DMS53 treated with DMSO at 0.1 percent for 48 hours (cell line): ENCODE data around the gene SNRPD2.
"Not testable (repeated sequence)": the region's sequence is repeated elsewhere in the genome, so short reads cannot be mapped to it uniquely, and the experiment has no call there.

Source experiments
- DNase-seq: peaks from one replicate; lab custom pipeline; 2025; ENCODE audit not compliant: unreplicated experiment; lab: John Stamatoyannopoulos, UW

Gene SNRPD2

DNA sequence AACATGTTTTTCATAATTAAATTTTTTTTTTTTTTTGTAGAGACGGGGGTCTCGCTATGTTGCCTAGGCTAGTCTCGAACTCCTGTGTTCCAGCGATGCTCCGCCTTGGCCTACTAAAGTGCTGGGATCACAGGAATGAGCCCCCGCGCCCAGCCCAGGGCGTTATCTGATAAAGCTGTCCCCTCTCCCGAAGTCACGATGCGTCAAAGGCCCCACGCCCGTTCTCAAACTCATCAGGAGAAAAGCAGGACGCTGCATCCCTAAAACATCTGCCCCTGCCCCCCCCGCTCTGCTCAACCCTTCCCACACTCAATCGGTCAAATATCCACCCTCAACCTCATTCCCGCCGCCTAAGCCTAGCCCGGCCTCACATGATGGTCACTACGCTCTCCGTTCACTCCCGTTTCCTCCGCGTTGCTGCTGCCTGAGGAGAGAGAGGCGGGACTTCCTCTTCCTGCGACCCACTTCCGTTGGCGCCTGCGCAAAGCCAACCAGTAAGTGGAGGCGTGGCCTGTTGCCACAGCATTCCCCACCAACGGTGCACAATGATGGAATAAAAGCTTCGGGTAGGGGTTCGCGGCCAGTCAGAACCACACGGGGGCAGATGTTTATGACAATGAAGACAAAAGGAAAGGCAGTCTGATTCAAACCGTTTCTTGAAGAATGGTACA lies at the start of gene SNRPD2:
SNRPD2 (minus strand) TSS at position 438 of the 671 bp plus-strand sequence; CDS start at position 373, 65 bp downstream.
- peak; percentile 97 for DNase-seq

DNA sequence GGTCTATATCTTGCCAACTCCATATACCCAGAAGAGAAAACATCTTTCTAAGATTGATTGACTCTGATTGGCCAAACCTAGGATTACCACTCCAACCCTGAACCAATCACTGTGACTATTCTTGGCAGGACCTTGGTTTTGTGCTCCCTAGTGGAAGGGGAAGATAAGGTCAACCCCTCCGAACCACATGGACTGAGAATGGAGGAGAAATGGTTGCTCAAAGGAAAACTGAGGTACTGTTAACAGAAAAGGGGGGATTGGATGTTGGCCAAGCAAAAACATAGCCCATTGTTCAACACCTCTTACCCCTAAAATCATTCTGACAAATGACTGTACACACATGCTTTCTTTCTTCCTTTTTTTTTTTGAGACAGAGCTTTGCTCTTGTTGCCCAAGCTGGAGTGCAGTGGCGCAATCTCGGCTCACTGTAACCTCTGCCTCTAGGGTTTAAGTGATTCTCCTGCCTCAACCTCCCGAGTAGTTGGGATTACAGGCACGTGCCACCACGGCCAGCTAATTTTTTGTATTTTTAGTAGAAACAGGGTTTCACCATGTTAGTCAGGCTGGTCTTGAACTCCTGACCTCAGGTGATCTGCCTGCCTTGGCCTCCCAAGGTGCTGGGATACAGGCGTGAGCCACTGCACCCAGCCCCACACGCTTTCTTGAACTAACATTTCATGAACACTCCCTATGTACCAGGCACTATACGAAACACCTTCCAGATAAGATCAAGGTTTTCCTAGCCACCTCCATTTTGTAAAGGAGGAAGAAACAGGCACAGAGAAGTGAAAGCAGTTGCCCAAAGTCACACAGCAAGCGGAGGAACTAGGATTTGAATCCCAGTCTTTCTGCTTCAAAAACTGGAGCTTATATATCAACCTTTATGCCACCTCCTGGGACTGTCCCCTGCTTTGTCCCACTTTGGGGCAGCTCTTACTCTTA lies 48.0 kb upstream of the SNRPD2 start:
- no peak for DNase-seq

DNA sequence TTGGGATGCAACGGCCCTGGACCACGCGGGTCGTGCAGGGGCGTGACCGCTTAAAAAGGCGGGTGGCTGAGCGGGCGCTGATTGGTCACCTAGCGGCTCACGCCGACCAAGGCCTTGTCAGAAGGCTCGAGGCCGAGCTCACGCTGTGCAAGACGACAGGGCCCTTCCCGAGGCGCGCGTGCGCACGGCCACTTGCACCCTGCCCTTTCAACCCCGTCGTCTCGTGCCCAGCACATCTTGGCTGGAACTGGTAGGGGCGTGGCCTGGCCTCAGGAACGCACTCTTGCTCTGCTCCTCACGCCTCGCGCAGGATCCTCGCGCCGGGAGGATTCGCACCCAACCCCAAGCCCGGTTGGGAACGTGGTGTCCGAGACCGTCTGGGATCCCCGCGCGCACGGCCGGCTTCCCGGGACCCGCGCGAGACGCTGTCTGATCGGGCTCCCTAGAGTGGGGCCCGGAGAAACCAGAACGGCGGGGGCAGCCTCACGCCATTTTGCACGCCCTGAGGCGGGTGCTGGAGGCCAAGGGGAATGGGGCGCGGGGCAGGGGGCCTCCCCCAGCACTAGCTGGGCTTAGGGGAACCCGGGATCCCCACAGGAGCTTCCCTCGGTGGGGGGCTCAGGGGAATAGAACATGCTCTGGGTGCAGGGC lies 41.5 kb upstream of the SNRPD2 start, which contains the start of gene MEIOSIN:
MEIOSIN (plus strand) TSS at position 280 of the 651 bp plus-strand sequence. CDS start 1,938 bp downstream, outside the sequence.
- no peak for DNase-seq

DNA sequence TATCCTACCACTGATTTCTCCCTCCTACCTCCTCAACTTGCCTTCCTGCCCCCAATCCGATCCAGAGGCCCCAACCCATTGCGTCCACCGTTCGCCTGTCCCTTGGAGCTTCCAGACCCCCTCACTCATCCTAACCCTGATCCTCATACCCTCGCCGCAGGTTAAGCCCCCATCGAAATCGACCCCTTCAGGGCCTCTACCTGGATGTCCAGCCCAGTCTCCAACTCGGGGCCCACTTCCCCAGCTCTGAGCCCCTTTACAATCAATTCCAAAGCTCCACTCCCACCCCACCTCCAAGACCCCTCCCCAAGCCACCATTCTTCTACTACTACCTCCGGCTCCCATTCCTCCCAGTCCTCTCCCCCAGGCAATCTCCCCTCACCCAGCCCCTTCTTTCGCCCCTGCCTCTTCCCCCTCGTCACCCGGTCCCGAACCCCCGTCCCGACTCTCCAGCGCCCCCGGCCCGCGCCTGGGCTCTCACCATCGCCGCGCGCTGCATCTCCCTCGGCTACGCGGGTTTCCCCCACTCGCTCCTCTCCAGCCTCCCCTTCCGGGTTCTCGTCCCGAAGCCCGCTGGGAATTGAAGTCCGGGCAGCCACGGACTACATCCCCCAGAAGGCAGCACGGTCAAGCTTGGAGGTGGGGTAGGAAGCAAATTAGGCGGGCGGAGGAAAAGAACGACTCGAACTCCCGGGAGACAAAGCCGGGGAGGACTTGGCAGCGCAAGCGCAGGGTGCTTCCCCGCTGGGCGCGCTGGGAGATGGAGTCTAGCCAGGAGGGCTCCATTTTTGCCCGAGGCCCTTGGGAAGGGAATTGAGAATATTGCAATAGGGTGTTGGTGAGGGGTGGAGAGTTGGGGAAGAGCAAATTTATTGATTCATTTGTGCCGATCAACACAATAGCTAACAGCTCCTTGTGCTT lies 38.9 kb upstream of the SNRPD2 start, which contains the start of gene FBXO46:
FBXO46 (minus strand) TSS at position 529 of the 921 bp plus-strand sequence. CDS start 17,401 bp downstream, outside the sequence.
- DNase-seq = peak; percentile 97

DNA sequence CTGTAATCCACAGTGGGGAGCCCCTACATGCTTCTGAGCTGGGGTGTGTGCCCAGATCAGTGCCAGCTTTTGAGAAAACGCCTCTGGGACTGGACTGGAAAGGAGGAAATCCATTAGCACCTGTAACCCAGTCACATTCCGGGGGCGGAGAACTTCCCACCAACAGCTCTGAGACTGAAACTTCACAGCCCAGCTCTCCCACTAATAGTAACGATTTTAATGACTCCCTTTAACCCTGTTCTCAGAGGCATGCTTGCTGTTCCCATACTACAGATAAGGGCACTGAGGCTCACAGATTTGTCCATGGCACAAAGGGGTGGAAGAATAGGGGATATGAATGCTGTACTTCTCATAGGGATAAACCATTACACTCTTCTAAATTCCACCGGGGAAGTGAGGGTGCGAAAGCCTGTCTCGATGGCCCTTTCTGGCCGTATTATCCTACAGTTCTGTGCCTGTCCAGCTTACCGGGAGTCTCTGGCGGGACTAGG lies 38.1 kb upstream of the SNRPD2 start:
- no peak for DNase-seq

DNA sequence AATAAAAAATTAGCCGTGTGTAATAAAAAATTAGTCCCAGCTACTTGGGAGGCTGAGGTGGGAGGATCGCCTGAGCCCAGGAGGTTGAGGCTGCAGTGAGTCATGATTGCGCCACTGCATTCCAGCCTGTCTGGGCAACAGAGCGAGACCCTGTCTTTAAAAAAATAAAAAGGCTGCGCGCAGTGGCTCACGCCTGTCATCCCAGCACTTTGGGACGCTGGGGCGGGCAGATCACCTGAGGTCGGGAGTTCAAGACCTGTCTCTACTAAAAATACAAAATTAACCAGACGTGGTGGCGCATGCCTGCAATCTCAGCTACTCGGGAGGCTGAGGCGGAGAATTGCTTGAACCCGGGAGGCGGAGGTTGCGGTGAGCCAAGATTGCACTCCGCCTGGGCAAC lies 36.9 kb upstream of the SNRPD2 start:
- DNase-seq = not testable (repeated sequence)

DNA sequence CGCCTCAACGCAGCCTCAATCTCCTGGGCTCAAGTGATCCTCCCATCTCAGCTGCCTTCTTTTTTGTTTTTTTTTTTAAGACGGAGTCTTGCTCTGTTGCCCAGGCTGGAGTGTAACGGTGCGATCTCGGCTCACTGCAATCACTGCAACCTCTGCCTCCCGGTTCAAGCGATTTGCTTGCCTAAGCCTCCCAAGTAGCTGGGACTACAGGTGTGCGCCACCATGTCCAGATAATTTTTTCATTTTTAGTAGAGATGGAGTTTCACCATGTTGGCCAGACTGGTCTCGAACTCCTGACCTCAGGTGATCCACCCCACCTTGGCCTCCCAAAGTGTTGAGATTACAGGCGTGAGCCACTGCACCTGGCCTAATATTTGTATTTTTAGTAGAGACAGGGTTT lies 28.3 kb upstream of the SNRPD2 start:
- DNase-seq = not testable (repeated sequence)

DNA sequence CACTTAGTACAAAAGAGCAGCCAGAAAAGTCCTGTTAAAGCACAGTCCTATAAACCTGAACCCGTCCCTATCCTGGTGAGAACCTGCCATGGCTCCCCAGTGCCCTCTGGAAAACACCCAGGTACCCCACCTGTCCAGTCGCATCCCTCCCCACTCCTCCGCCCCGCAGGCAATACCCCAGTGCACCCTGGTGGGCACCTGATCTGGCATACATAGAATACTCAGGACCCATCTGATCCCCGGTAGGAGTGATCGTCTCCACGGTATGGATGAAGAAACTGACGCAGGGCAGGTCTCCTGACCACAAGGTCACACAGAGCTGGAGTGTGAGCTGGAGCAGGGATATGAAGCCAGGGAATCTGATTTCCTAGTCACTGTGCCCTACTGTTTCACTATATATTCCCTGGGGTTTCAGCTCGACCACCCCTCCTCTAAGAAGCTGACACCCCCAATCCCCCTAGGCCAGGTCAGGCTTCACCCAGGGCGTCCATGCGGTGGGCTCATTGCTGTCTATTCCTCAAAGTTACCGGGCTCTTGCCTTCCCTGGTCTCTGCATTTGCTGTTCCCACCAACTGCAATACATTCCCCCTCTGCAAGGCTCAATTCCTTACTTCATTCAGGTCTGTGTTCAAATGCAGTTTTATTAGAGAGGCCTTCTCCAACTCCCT lies 26.4 kb upstream of the SNRPD2 start:
- DNase-seq = no peak

DNA sequence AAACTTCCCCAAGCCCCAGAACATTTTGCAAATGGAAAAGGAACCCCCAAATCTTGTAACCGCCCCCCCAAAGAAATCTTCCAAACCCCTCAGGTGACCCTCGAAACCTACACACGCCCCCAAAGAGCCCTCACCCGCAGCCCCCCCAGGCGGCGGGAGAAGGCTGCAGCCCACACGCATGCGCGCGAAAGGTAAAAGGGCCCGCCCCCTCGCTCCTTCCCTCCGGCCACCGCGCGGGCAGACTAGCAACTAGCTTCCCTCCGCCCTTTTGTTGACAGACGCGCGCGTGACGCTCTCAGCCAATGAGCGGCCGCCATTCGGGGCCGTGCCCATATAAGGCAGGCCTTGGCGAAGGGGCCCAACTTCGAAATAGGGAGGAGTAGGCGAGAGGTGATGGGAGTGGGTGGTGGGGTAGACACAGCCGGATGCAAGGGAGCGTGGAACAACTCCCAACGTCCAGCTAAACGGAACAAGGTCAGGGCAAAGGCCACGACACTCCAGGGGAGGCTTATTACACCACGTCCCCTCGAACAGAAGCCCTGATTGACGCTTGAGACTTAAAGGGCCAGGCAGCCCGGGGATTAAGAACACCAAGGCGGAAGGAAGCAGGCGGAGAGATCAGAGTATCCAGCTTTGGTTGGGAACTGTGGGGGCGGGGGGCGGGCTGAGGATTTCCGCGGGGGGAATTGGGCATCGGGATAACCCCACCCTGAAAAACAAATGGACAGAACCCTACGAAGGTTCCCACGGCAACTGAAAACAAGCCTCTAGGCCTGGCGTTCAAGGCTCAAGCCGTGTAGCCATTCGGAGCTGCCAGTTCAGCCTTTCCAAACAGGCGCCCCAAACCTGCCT lies 25.6 kb upstream of the SNRPD2 start:
- peak; percentile 98 for DNase-seq

DNA sequence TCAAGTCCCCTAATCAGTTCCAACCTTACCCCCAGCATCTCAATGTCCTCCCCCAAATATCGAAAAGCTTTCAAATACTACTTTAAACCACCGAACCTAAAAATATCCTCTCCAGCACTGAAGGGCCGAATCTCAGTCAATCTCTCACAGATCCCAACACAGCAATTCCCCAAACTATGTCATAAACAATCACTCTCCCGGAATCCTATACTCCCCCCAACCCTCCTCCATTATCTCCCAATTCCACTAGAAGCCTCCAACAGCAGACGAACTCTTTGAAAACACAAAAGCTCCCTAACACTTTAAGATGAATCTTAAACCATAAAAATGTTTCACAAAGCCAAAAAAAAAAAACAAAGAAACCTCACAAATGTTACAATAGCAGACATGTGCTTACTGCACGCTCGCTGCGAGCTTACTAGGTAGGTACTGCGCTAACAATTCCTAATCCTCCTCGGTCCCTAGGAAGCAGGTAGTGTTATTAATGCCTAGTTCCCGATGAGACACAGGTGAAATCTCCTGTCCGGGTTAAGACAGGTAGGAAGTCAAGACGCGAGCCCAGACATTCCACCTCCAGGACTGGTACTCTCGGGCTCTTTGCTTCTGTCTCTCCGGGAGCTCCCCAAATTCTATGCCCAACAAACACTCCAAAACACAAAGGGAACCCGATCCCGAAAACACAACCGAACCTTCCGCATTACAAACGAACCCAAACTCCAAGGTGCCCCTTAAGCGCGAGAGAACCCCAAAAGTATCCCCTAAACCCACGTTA lies 24.8 kb upstream of the SNRPD2 start:
- DNase-seq = peak; percentile 17

DNA sequence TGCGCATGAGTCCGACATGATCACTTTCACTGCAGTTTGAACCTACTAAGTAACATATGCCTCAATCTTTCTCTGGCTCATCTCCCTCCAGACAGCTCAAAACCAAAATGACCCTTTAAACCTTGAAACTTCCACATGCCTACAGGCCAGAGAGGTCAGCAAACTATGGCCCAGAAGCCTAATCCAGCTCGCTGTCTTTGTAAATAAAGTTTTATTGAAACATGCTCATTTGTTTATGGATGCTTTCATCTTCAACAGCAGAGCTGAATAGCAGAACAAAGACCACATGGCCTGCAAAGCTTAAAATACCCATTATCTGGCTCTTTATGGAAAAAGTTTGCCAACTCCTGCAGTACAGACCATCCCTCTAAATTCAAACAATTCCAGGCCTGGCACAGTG lies 23.4 kb upstream of the SNRPD2 start:
- no peak for DNase-seq

DNA sequence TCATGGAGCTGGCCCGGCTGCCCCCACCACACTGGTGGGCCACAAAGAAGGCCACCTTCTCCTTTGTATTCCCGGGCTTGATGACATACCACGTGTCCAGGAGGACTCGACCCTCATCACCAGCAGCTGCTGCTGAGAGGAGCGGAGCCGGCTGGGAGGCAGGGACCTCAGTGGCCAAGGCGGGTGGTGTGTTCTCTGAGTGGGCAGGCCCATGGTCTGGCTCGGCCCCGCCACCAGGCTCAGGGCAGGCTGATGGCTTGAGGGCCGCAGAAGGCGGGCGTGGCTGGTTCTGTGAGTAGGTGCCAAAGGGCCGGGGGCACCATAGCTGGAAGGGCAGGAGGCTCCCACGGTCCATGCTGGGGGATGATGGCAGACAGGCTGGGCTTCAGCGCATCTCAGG lies 21.4 kb upstream of the SNRPD2 start:
- DNase-seq = no peak

DNA sequence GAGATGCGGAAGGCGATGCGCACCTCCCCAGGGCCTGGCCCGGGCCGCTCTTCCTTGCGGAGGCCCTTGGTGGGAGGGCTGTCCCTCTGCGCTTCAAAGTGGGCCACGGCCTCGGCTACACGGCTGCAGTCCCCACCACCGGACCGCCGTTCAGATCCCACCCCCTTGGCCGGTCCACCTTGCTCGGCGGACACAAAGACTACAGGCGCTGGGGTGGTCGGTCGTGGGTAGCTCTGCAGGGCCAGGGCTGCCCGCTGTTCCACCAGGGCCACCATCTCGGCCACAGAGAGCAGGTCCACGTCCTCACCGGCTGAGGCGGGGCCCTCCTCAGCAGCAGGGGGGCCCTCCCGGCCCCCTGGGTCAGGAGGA lies 20.9 kb upstream of the SNRPD2 start:
- DNase-seq = no peak

DNA sequence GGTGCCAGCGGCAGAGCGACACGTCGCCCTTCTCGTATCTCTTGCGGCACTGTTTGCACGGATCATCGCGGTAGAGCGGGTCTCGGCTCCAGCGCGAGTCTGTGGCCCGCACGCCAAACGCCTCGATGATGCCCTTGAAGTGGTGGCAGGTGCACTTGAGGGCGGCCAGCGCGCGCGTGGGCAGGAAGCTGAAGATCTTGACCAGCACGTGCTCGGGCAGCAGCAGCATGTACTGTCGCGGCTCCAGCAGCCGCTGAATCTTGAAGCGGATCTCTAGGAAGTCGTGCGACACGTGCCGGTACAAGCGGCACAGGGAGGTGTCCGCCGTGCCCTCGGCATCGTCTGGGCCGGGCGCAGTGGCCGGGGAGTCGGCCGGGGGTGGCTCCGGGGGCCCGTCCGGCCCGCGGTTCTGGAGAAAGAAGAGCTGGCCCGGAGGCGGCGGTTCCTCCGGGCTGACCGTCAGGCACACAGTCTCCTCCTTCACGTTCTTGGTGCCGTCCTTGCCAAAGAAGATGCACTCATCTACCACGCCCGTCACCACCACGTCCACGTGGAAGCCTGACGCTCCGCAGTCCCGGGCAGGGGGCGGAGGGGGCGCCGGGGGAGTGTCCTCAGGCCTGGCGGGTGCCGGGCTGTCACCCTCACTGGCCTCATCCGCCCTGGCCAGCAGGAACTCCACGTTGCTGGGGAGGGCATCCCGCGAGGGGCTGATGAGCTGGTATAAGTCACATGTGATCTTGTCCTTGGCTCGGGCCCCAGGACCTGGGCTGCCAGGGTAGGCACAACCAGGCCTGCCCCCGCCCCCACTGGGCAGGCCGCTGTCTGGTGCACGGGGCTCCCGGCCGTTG lies 20.3 kb upstream of the SNRPD2 start:
- DNase-seq = no peak

DNA sequence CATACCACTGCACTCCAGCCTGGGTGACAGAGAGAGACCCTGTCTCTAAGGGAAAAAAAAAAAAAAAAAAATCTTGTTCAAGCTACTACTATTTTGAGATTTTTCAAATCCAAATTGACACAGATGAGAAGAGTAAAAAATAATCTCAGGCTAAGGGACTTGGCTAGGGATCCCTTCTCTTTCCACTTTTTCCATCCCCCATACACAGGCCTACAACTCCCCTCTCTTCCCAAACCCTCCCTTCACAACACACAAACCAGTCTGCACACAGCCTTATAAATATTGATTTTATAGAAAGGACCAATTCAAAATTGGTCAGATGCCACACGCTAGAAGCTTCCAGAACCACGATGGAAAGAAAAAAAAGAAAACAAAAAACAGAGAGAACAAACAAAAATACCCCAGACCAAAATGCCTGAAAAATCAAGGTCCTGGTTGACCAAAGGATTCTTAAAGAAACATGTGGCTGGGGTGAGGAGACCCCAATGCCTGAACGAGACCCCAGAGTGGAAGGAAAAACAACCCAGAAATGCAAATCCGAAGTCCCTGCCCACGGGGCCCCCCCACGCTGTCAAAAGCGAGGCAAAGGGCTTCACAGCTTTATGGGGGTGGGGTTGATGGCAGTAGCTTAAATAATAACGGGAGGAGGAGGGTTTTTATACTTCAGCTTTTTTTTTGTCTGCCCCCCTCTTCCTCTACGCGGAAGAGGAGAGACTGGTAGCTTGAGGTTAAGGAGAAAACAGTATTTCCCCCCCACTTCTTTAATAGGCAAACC lies 18.8 kb upstream of the SNRPD2 start:
- DNase-seq = no peak

DNA sequence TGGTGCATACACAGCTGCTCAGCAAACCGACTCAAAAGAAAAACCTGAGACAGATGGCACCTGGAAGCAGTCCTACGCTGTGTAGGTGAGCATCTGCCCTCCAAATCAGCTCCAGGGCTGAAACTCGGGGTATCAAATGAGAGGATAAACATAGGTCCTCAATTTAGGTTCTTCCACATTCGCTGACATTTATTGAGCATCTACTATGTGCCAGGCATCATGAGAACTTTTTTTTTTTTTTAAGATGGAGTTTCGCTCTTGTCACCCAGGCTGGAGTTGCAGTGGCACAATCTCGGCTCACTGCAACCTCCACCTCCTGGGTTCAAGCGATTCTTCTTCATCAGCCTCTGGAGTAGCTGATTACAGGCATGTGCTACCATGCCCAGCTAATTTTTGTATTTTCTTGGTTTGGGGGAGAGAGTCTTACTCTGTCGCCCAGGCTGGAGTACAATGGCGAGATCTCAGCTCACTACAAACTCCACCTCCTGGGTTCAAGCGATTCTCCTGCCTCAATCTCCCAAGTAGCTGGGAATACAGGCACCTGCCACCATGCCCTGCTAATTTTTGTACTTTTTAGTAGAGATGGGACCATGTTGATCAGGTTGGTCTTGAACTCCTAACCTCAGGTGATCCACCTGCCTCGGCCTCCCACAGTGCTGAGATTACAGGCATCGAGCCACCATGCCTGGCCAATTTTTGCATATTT lies 14.1 kb upstream of the SNRPD2 start:
- DNase-seq = no peak
